Breast epithelium (tissue), 4 donors: ENCODE measurements around the gene SLC12A7. TPM values are rescaled to one million over a fixed set of nuclear protein-coding genes. Genes with fewer than 3 reads are reported as not detected.

Experiments used
- DNase-seq, 2 donors: peaks; one replicate each; pipeline ENCODE4 v3.0.0-alpha.2; 2019; ENCODE audit warnings: low spot score in 2 of 2
- H3K27ac ChIP-seq, 2 donors: fragments of 200-600 bp; sonication (generic) in 1 of 2; one replicate each; pipeline ENCODE4 v1.5.1; 2016 to 2019; ENCODE audit warnings: mild to moderate bottlenecking in 1 of 2
- H3K27me3 ChIP-seq, 2 donors: fragments of 200-600 bp; sonication (generic) in 1 of 2; one replicate each; pipeline versions ENCODE4 v1.5.1 to v1.6.0; 2017 to 2019; ENCODE audit warnings: control low read depth in 1 of 2, mild to moderate bottlenecking in 1 of 2
- H3K36me3 ChIP-seq: fragments of 200-600 bp; one replicate; pipeline ENCODE4 v1.5.1; 2019
- H3K4me1 ChIP-seq, 2 donors: fragments of 200-600 bp; sonication (generic); one replicate each; pipeline ENCODE4 v1.5.1; 2016 to 2019; ENCODE audit warnings: control low read depth in 1 of 2
- H3K4me3 ChIP-seq, 3 donors: fragments of 200-600 bp; sonication (generic); 1 replicate in 2 of 3; 2 replicates in 1 of 3; pipeline ENCODE4 v1.5.1; 2016 to 2019; ENCODE audit warnings: mild to moderate bottlenecking in 3 of 3, moderate library complexity in 2 of 3
- H3K9me3 ChIP-seq, 2 donors: fragments of 200-600 bp; sonication (generic) in 1 of 2; one replicate each; pipeline ENCODE4 v1.5.1; 2016 to 2019; ENCODE audit warnings: control low read depth in 1 of 2
- CTCF ChIP-seq, 3 donors: fragments of 450-650 bp; IDR thresholded peaks; one replicate each; pipeline ENCODE4 v1.5.1; 2016 to 2017; ENCODE audit warnings: antibody characterized with exemption in 3 of 3, mild to moderate bottlenecking in 3 of 3, moderate library complexity in 3 of 3
- POLR2A ChIP-seq: fragments of 450-650 bp; IDR thresholded peaks from one replicate; pipeline ENCODE4 v1.6.1; 2016; ENCODE audit warnings: antibody characterized with exemption, mild to moderate bottlenecking, moderate library complexity
- POLR2AphosphoS5 ChIP-seq, 3 donors: sonication (generic); formaldehyde crosslinking; IDR thresholded peaks; one replicate each; pipeline ENCODE4 v1.6.1; 2017; ENCODE audit warnings: antibody characterized with exemption in 3 of 3
- intact Hi-C: fragments of 100-400 bp; cut with DNase I; formaldehyde crosslinking; loops from one replicate; pipeline ENCODE4 v1.15.1; 2023; ENCODE audit warnings: low total_unique reads
- total RNA-seq, 3 donors: library from RNA; depleted of rRNA; stranded (reverse); fragments of >200 nt; gene quantifications; one replicate each; pipeline ENCODE4 v1.1.0, GENCODE V29; 2016

The SLC12A7 gene
- total RNA-seq, 3 donors from 2014 or later: 21.4 to 31.5 (median 25.0) TPM

GRCh38 chr5:1030801-1031271 lies 81.0 kb downstream of the SLC12A7 start:
- H3K9me3 ChIP-seq: no peaks in the 10 kb centered on the region
- no peak for DNase-seq
- H3K27ac ChIP-seq: no peak overlapping the region
- H3K27me3 ChIP-seq: no peaks in the 10 kb centered on the region
- no peaks in the 10 kb centered on the region for H3K4me1 ChIP-seq
- no peak overlapping the region for H3K4me3 ChIP-seq
- intact Hi-C loops: no loop called here
- TF ChIP-seq CTCF (IDR thresholded peaks at IDR 0.05) (no peak), POLR2A (no peak)
- H3K36me3 ChIP-seq: no peaks in the 10 kb centered on the region

- Histone ChIP-seq H3K27me3 (no peaks in the 10 kb centered on the region), H3K36me3 (no peaks in the 10 kb centered on the region), H3K4me3 (no peak overlapping the region), H3K9me3 (no peaks in the 10 kb centered on the region), H3K4me1 (no peaks in the 10 kb centered on the region), H3K27ac (no peak overlapping the region)
- no peak for DNase-seq
- intact Hi-C loops: no loop called here
- TF ChIP-seq CTCF (IDR thresholded peaks at IDR 0.05) (no peak), POLR2AphosphoS5 (IDR thresholded peaks at IDR 0.05) (no peak), POLR2A (no peak)
Measured at GRCh38 chr5:1029945-1030625, 81.8 kb downstream of the SLC12A7 start.

GRCh38 chr5:1029282-1029944 lies 82.5 kb downstream of the SLC12A7 start:
- no peak for DNase-seq
- intact Hi-C loops: no loop called here
- Histone ChIP-seq H3K36me3 (no peaks in the 10 kb centered on the region), H3K27ac (no peak overlapping the region), H3K4me1 (no peaks in the 10 kb centered on the region), H3K4me3 (no peak overlapping the region), H3K27me3 (no peaks in the 10 kb centered on the region), H3K9me3 (no peaks in the 10 kb centered on the region)
- no peak for TF ChIP-seq POLR2A

GRCh38 chr5:1028481-1029281 lies 83.2 kb downstream of the SLC12A7 start:
- H3K27me3 ChIP-seq: no peaks in the 10 kb centered on the region
- H3K27ac ChIP-seq: no peak overlapping the region
- no peak for DNase-seq
- H3K4me1 ChIP-seq: no peaks in the 10 kb centered on the region
- H3K9me3 ChIP-seq: no peaks in the 10 kb centered on the region
- TF ChIP-seq POLR2AphosphoS5 (IDR thresholded peaks at IDR 0.05): no peak
- no peak for TF ChIP-seq CTCF (IDR thresholded peaks at IDR 0.05)
- TF ChIP-seq POLR2A: no peak
- intact Hi-C loops: no loop called here
- H3K4me3 ChIP-seq: no peak overlapping the region
- no peaks in the 10 kb centered on the region for H3K36me3 ChIP-seq

- no peak for DNase-seq
- Histone ChIP-seq H3K9me3 (no peaks in the 10 kb centered on the region), H3K4me3 (no peak overlapping the region), H3K4me1 (no peaks in the 10 kb centered on the region), H3K27ac (no peak overlapping the region), H3K27me3 (no peaks in the 10 kb centered on the region), H3K36me3 (no peaks in the 10 kb centered on the region)
- TF ChIP-seq POLR2AphosphoS5 (IDR thresholded peaks at IDR 0.05) (no peak), POLR2A (no peak), CTCF (IDR thresholded peaks at IDR 0.05) (no peak)
- intact Hi-C loops: no loop called here
Measured at GRCh38 chr5:1027631-1028441, 84.0 kb downstream of the SLC12A7 start.
